ENCODE results near the gene CEACAM21.

CEACAM21 gene

DNA sequence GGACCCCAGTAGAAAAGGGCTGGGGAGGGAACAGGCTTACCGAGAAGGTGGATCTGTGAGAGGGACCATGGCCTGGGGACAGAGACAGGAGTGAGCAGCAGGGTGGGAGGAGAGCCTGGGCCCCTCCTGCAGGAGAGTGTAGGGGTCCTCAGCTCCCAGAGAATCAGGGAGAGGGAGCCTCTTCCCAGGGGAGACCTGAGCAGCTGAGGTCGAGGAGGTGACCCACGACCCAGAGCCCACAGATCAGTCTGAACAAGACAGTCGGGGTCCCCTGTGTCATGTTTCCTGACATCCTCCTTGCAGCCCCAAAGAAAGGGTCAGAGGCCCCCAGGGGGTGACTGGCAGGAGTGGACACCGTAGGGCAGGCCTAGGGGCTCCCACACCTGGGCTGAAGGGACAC lies 44.2 kb downstream of the CEACAM21 start:
- Histone ChIP-seq H3K27me3 (ENCODE audit: control insufficient read depth, insufficient read depth, low read length) (no peaks in the 10 kb centered on the region), H3K9me3 (ENCODE audit: control insufficient read depth, insufficient read depth, low read length) (peaks cover 33% of the 10 kb centered on the region; the same call in 1 of the 2 replicates), H3K4me1 (ENCODE audit: control insufficient read depth, insufficient read depth, low read length) (no peaks in the 10 kb centered on the region), H3K27ac (ENCODE audit: low read depth, low read length) (no peak overlapping the region), H3K9ac (ENCODE audit: low read depth, low read length) (no peak overlapping the region), H3K36me3 (ENCODE audit: control insufficient read depth, insufficient read depth, low read length) (no peaks in the 10 kb centered on the region), H3K4me3 (ENCODE audit: low read depth, low read length) (no peak overlapping the region)

DNA sequence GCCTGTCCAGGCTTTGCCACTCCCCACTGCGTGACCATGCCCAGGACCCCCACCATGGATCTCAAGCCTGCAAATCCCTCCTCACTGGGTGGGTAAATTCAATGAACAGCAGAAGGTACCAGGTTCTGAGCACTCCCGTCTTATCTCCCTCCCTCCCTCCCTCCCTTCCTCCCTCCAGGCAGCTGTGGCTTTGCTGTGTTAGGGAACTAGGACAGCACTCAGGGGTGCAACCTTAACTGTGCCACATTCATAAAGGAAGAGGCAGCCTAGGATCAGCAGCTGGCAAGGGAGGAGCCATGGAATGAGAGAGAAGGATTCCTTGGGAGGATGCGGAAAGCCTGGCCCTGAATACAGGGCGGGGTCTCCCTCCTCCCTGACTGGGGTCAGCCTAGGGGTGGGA lies 45.3 kb downstream of the CEACAM21 start:
- no peak overlapping the region for H3K27ac ChIP-seq (ENCODE audit: low read depth, low read length)
- H3K27me3 ChIP-seq (ENCODE audit: control insufficient read depth, insufficient read depth, low read length): no peaks in the 10 kb centered on the region
- H3K4me1 ChIP-seq (ENCODE audit: control insufficient read depth, insufficient read depth, low read length): no peaks in the 10 kb centered on the region
- H3K9me3 ChIP-seq (ENCODE audit: control insufficient read depth, insufficient read depth, low read length): peaks cover 38% of the 10 kb centered on the region; the same call in 1 of the 2 replicates
- H3K4me3 ChIP-seq (ENCODE audit: low read depth, low read length): no peak overlapping the region
- no peak overlapping the region for H3K9ac ChIP-seq (ENCODE audit: low read depth, low read length)
- no peaks in the 10 kb centered on the region for H3K36me3 ChIP-seq (ENCODE audit: control insufficient read depth, insufficient read depth, low read length)

DNA sequence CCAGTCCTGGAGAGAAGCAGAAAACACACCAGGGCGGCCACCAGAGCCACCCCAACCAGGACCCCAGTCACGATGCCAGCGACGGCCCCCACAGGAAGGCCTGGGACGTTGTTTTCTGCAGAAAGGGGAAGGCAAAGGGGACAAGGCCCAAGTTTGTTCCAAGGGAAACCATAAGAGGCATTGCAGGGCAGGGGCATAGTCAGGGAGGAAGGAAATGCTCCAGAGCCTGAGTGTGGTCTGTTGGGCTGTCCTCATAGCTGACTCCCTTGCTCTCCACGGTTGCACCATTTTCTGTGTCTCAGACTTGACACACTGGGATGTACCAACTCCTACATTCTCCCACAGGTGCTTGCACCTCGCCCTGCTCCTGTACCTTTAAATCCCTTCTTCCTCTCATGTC lies 45.7 kb downstream of the CEACAM21 start:
- Histone ChIP-seq H3K4me1 (ENCODE audit: control insufficient read depth, insufficient read depth, low read length) (no peaks in the 10 kb centered on the region), H3K27me3 (ENCODE audit: control insufficient read depth, insufficient read depth, low read length) (no peaks in the 10 kb centered on the region), H3K4me3 (ENCODE audit: low read depth, low read length) (no peak overlapping the region), H3K9me3 (ENCODE audit: control insufficient read depth, insufficient read depth, low read length) (peaks cover 38% of the 10 kb centered on the region; the same call in 1 of the 2 replicates), H3K36me3 (ENCODE audit: control insufficient read depth, insufficient read depth, low read length) (no peaks in the 10 kb centered on the region), H3K9ac (ENCODE audit: low read depth, low read length) (no peak overlapping the region), H3K27ac (ENCODE audit: low read depth, low read length) (no peak overlapping the region)

DNA sequence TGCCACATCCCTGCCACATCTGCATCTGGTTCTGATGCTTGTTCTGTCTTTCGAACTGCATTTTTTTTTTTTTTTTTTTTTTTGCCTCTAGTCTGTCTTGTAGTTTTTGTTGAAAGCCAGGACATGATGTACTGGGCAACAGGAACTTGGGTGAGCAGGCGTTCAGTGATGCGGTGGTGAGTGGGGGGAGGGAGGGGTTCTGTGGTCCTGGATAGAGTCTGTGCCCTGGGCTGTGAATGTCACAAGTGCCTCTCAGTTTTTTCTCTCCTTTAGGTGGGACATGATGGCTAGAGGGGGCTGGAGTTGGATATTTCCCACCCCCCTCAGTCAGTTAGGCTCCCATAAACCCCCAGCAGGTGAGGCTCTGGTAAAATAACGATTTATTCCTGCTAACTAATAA lies 47.4 kb downstream of the CEACAM21 start:
- H3K4me1 ChIP-seq (ENCODE audit: control insufficient read depth, insufficient read depth, low read length): no peaks in the 10 kb centered on the region
- no peak overlapping the region for H3K4me3 ChIP-seq (ENCODE audit: low read depth, low read length)
- H3K36me3 ChIP-seq (ENCODE audit: control insufficient read depth, insufficient read depth, low read length): no peaks in the 10 kb centered on the region
- H3K9ac ChIP-seq (ENCODE audit: low read depth, low read length): no peak overlapping the region
- no peak overlapping the region for H3K27ac ChIP-seq (ENCODE audit: low read depth, low read length)
- H3K9me3 ChIP-seq (ENCODE audit: control insufficient read depth, insufficient read depth, low read length): peaks cover 52% of the 10 kb centered on the region
- no peaks in the 10 kb centered on the region for H3K27me3 ChIP-seq (ENCODE audit: control insufficient read depth, insufficient read depth, low read length)

DNA sequence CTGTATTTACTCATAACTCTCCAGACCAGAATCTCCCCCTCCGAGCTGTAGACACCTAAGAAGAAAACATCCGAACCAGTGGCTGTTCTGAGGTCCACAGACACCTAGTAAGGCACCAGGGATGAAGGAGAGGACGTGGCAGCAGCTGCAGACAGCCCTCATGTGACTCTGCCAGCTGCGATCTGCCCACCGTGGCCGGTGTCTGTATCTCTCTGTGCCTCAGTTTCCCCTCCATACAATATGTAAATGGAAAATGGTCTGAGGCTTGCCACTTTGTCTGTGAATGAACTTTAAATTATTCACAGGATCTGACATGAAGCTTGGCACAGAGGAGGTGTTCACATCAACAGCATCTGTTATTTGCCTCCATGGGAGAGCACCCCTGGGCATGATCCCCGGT lies 48.5 kb downstream of the CEACAM21 start:
- Histone ChIP-seq H3K36me3 (ENCODE audit: control insufficient read depth, insufficient read depth, low read length) (no peaks in the 10 kb centered on the region), H3K9ac (ENCODE audit: low read depth, low read length) (no peak overlapping the region), H3K27me3 (ENCODE audit: control insufficient read depth, insufficient read depth, low read length) (no peaks in the 10 kb centered on the region), H3K4me3 (ENCODE audit: low read depth, low read length) (no peak overlapping the region), H3K4me1 (ENCODE audit: control insufficient read depth, insufficient read depth, low read length) (no peaks in the 10 kb centered on the region), H3K27ac (ENCODE audit: low read depth, low read length) (no peak overlapping the region), H3K9me3 (ENCODE audit: control insufficient read depth, insufficient read depth, low read length) (peaks cover 54% of the 10 kb centered on the region)

DNA sequence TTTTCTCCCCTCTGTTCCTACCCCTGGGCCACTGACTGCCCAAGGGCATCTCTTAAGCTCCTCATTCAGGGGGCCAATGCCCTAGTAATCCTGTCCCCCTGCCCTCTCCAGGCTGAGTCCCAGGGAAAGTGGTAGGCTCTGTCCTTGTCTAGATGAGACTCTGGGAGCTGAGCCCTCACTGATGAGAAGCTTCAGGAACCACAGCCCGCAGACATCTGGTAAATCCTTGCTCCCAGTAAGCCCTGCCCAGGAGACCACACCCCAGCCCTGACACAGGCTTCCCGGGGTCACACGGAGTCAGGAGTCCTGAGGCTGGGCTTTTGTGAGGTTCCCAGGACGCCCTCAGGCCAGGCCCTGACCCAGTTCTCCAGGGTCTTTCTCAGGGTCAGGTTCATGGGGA lies 49.0 kb downstream of the CEACAM21 start:
- Histone ChIP-seq H3K36me3 (ENCODE audit: control insufficient read depth, insufficient read depth, low read length) (no peaks in the 10 kb centered on the region), H3K27me3 (ENCODE audit: control insufficient read depth, insufficient read depth, low read length) (no peaks in the 10 kb centered on the region), H3K9me3 (ENCODE audit: control insufficient read depth, insufficient read depth, low read length) (peaks cover 57% of the 10 kb centered on the region), H3K27ac (ENCODE audit: low read depth, low read length) (no peak overlapping the region), H3K9ac (ENCODE audit: low read depth, low read length) (no peak overlapping the region), H3K4me1 (ENCODE audit: control insufficient read depth, insufficient read depth, low read length) (no peaks in the 10 kb centered on the region), H3K4me3 (ENCODE audit: low read depth, low read length) (no peak overlapping the region)

DNA sequence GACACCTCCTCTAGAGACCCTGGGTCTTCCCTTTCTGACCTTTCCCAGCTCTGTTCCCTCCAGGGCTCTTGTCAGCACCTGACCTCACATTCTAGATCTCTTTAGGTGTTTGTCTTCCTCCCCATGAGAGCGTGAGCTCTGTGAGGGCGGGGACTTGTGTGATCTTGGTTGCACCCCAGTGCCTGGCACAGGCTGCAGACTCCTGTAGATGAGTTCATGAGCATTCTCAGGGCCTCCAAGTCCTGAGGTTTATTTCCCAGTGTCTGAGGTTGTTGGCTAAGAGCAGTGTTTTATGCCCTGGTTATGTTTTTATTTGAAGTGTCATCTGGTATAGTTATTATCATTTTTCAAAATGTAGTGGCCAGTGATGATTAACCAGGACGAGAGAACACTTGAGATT lies 50.3 kb downstream of the CEACAM21 start:
- no peak overlapping the region for H3K4me3 ChIP-seq (ENCODE audit: low read depth, low read length)
- H3K9ac ChIP-seq (ENCODE audit: low read depth, low read length): no peak overlapping the region
- H3K9me3 ChIP-seq (ENCODE audit: control insufficient read depth, insufficient read depth, low read length): peaks cover 61% of the 10 kb centered on the region
- no peaks in the 10 kb centered on the region for H3K27me3 ChIP-seq (ENCODE audit: control insufficient read depth, insufficient read depth, low read length)
- H3K4me1 ChIP-seq (ENCODE audit: control insufficient read depth, insufficient read depth, low read length): no peaks in the 10 kb centered on the region
- no peak overlapping the region for H3K27ac ChIP-seq (ENCODE audit: low read depth, low read length)
- no peaks in the 10 kb centered on the region for H3K36me3 ChIP-seq (ENCODE audit: control insufficient read depth, insufficient read depth, low read length)

DNA sequence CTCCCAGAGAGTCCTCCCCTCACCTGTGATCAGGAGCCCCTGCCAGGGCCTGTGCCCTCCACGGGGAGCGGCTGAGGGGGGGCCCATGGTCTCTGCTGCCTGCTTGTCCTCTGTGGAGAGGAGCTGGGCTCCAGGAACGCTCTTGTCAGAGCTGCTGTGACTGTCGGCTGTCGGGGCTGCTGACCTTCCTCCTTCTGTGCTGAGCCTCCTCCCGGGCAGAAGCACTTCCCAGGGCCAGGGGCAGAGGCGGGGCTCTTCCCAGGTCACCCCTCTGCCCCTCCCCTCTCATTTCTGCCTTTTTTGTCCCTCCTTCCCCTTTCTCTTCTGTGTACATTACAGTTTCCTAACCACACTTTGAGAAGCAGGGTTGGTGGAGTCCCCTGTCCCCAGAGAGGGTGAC lies 50.9 kb downstream of the CEACAM21 start, which contains the start of gene CEACAM4:
Gene CEACAM4, minus strand, starts transcription at position 198 of the 400 bp plus-strand sequence. Its CDS starts 111 bp downstream, at position 87.
- Histone ChIP-seq H3K4me1 (ENCODE audit: control insufficient read depth, insufficient read depth, low read length) (no peaks in the 10 kb centered on the region), H3K36me3 (ENCODE audit: control insufficient read depth, insufficient read depth, low read length) (no peaks in the 10 kb centered on the region), H3K4me3 (ENCODE audit: low read depth, low read length) (no peak within 1 kb of the TSS), H3K9me3 (ENCODE audit: control insufficient read depth, insufficient read depth, low read length) (peaks cover 59% of the 10 kb centered on the region), H3K9ac (ENCODE audit: low read depth, low read length) (no peak within 1 kb of the TSS), H3K27me3 (ENCODE audit: control insufficient read depth, insufficient read depth, low read length) (no peaks in the 10 kb centered on the region), H3K27ac (ENCODE audit: low read depth, low read length) (no peak within 1 kb of the TSS)

DNA sequence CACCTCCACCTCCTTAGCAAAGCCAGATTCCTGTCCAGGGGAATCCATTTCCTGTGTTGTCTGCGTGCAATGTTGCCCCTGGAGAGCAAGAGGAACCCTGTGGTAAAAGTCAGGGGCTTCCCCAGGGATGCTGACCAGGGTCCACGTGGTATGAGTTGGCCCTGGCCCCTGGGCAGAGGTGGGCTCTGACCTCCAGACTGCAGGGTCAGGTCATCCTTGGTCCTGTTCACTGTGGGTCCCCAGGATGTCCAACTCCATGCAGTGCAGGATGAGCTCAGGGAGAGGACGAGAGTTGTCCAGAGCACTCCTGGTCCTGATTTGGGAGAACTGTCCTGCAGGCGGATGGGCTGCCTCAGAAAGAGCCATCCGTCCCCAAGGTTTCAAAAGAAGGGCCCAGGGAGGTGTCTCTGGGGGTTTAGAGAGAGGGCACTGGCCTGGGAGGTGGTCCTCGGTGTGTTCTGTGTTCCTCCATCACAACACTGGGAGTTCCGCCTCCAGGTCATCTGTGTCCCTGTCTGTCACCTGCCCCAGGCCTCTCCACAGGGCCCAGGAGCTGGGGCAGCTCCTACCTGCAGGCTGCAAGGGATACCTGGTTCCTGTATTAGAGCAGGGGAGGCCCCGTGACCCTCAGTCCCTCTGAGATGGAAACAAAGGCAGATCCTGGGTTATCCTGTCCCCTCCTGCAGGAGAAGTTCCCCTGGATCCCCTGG lies 52.2 kb downstream of the CEACAM21 start:
- peaks cover 60% of the 10 kb centered on the region for H3K9me3 ChIP-seq (ENCODE audit: control insufficient read depth, insufficient read depth, low read length)
- no peak overlapping the region for H3K4me3 ChIP-seq (ENCODE audit: low read depth, low read length)
- no peak overlapping the region for H3K27ac ChIP-seq (ENCODE audit: low read depth, low read length)
- no peaks in the 10 kb centered on the region for H3K27me3 ChIP-seq (ENCODE audit: control insufficient read depth, insufficient read depth, low read length)
- no peaks in the 10 kb centered on the region for H3K4me1 ChIP-seq (ENCODE audit: control insufficient read depth, insufficient read depth, low read length)
- H3K9ac ChIP-seq (ENCODE audit: low read depth, low read length): no peak overlapping the region
- H3K36me3 ChIP-seq (ENCODE audit: control insufficient read depth, insufficient read depth, low read length): no peaks in the 10 kb centered on the region
